Ureter (tissue), 1 donor: ENCODE data around the gene ELMO1. TPM values are rescaled to one million over a fixed set of nuclear protein-coding genes. Genes with fewer than 3 reads are reported as not detected.

ENCODE experiments used
- DNase-seq: peaks from one replicate; pipeline ENCODE4 v3.0.0-alpha.2; 2020; ENCODE audit warnings: low spot score
- total RNA-seq: library from RNA; stranded (reverse); gene quantifications from one replicate; pipeline ENCODE4 v1.2.4, GENCODE V29; 2023
- donor health status: DM: yes; HTN: yes; CAD: no.

The ELMO1 gene
- total RNA-seq, 1 donor from 2014 or later = 51.9 TPM

GRCh38 chr7:37475646-37476045 lies 27.0 kb upstream of the ELMO1 start:
- DNase-seq = no peak

GRCh38 chr7:37471619-37472018 lies 23.0 kb upstream of the ELMO1 start:
- no peak for DNase-seq

- no peak for DNase-seq
Measured at GRCh38 chr7:37467002-37467401, 18.3 kb upstream of the ELMO1 start.

- no peak for DNase-seq
Measured at GRCh38 chr7:37462138-37462537, 13.5 kb upstream of the ELMO1 start.

- DNase-seq = no peak
Measured at GRCh38 chr7:37455081-37455480, 6.4 kb upstream of the ELMO1 start.

GRCh38 chr7:37452346-37452745 lies 3.7 kb upstream of the ELMO1 start:
- no peak for DNase-seq

GRCh38 chr7:37450035-37450434 lies 1.4 kb upstream of the ELMO1 start:
- no peak for DNase-seq

GRCh38 chr7:37449621-37450020 lies 957 bp upstream of the ELMO1 start:
- no peak for DNase-seq

GRCh38 chr7:37448011-37448635 lies 541 bp downstream of the ELMO1 start:
- peak; percentile 44 for DNase-seq

GRCh38 chr7:37446371-37446770 lies 2.3 kb downstream of the ELMO1 start:
- DNase-seq = no peak

GRCh38 chr7:37445790-37446189 lies 2.9 kb downstream of the ELMO1 start:
- no peak for DNase-seq

GRCh38 chr7:37445064-37445723 lies 3.5 kb downstream of the ELMO1 start:
- no peak for DNase-seq

- DNase-seq = no peak
Measured at GRCh38 chr7:37443627-37444026, 5.0 kb downstream of the ELMO1 start.

- no peak for DNase-seq
Measured at GRCh38 chr7:37442268-37442667, 6.4 kb downstream of the ELMO1 start.

GRCh38 chr7:37441816-37442215 lies 6.8 kb downstream of the ELMO1 start:
- no peak for DNase-seq

- DNase-seq = no peak
Measured at GRCh38 chr7:37441386-37441760, 7.3 kb downstream of the ELMO1 start.

GRCh38 chr7:37440738-37441385 lies 7.8 kb downstream of the ELMO1 start:
- no peak for DNase-seq

- no peak for DNase-seq
Measured at GRCh38 chr7:37439653-37440026, 9.0 kb downstream of the ELMO1 start.

GRCh38 chr7:37438906-37439652 lies 9.6 kb downstream of the ELMO1 start:
- no peak for DNase-seq

- DNase-seq = no peak
Measured at GRCh38 chr7:37435156-37435855, 13.4 kb downstream of the ELMO1 start.

GRCh38 chr7:37434529-37434928 lies 14.1 kb downstream of the ELMO1 start:
- DNase-seq = no peak

GRCh38 chr7:37433166-37433565 lies 15.5 kb downstream of the ELMO1 start:
- no peak for DNase-seq
